ENCODE measurements around the gene UACA.

DNA sequence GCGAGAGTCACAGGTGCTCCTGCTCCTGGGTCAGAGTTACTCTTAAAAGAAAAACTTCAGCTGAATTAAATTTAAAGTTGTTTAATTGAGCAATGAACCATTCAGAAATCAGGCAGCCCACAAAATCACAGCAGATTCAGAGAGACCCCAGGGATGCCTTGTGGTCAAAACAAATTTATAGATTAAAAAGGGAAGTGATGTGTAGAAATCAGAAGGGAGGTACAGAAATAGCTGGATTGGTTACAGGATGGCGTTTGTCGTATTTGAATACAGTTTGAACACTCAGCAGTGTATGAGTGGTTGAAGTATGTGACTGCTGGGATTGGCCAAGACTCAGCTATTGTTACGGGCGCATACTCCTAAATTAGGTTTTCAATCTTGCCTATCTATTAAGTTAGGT, 58.6 kb downstream of the UACA start:
- TF ChIP-seq, protein P1, sequence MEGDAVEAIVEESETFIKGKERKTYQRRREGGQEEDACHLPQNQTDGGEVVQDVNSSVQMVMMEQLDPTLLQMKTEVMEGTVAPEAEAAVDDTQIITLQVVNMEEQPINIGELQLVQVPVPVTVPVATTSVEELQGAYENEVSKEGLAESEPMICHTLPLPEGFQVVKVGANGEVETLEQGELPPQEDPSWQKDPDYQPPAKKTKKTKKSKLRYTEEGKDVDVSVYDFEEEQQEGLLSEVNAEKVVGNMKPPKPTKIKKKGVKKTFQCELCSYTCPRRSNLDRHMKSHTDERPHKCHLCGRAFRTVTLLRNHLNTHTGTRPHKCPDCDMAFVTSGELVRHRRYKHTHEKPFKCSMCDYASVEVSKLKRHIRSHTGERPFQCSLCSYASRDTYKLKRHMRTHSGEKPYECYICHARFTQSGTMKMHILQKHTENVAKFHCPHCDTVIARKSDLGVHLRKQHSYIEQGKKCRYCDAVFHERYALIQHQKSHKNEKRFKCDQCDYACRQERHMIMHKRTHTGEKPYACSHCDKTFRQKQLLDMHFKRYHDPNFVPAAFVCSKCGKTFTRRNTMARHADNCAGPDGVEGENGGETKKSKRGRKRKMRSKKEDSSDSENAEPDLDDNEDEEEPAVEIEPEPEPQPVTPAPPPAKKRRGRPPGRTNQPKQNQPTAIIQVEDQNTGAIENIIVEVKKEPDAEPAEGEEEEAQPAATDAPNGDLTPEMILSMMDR (IDR thresholded peaks at IDR 0.05): no peak
- TF ChIP-seq EP300 (IDR thresholded peaks at IDR 0.05) (no peak), POLR2A (IDR thresholded peaks at IDR 0.05) (no peak)

Measured in ovary (tissue), 3 donors.